Activated gamma-delta T cell treated with Interleukin-2 at 50 U/mL for 16 hours (primary cell): ENCODE measurements around the gene ADAT3.

Source experiments
- DNase-seq: peaks from one replicate; pipeline ENCODE4 v3.0.0-alpha.2; 2020

The ADAT3 gene

GRCh38 chr19:1942934-1943555, 37.8 kb downstream of the ADAT3 start:
- DNase-seq: no peak

- DNase-seq: no peak
Measured at GRCh38 chr19:1943661-1944087, 38.5 kb downstream of the ADAT3 start.

GRCh38 chr19:1944088-1944915, 39.1 kb downstream of the ADAT3 start:
- no peak for DNase-seq

- DNase-seq: no peak
Measured at GRCh38 chr19:1944916-1945561, 39.8 kb downstream of the ADAT3 start.

GRCh38 chr19:1945899-1946298, 40.7 kb downstream of the ADAT3 start:
- DNase-seq: no peak

- DNase-seq: no peak
Measured at GRCh38 chr19:1947651-1948209, 42.5 kb downstream of the ADAT3 start.

- no peak for DNase-seq
Measured at GRCh38 chr19:1949304-1950101, 44.3 kb downstream of the ADAT3 start.

GRCh38 chr19:1950640-1951039, 45.4 kb downstream of the ADAT3 start:
- DNase-seq: no peak

- DNase-seq: no peak
Measured at GRCh38 chr19:1952635-1953034, 47.4 kb downstream of the ADAT3 start.

- DNase-seq: no peak
Measured at GRCh38 chr19:1953037-1953436, 47.8 kb downstream of the ADAT3 start.

GRCh38 chr19:1953441-1954094, 48.4 kb downstream of the ADAT3 start:
- no peak for DNase-seq

- DNase-seq: no peak
Measured at GRCh38 chr19:1954532-1954933, 49.3 kb downstream of the ADAT3 start.

- DNase-seq: no peak
Measured at GRCh38 chr19:1955171-1956121, 50.2 kb downstream of the ADAT3 start.

GRCh38 chr19:1956122-1956494, 50.9 kb downstream of the ADAT3 start:
- no peak for DNase-seq

- no peak for DNase-seq
Measured at GRCh38 chr19:1956868-1957492, 51.8 kb downstream of the ADAT3 start.

- no peak for DNase-seq
Measured at GRCh38 chr19:1957562-1958248, 52.5 kb downstream of the ADAT3 start.

GRCh38 chr19:1959928-1960589, 54.9 kb downstream of the ADAT3 start:
- DNase-seq: no peak

- DNase-seq: no peak
Measured at GRCh38 chr19:1961000-1961883, 56.0 kb downstream of the ADAT3 start.
